ENCODE results near the gene ROR1. TPM values are rescaled to one million over a fixed set of nuclear protein-coding genes. Genes with fewer than 3 reads are reported as not detected.

The ROR1 gene
- total and polyA plus RNA-seq, 8 donors: 1.4 to 37.3 (median 14.6) TPM

GRCh38 chr1:63885899-63886298 lies 112.1 kb downstream of the ROR1 start:
- Histone ChIP-seq H3K9me3 (no peaks in the 10 kb centered on the region), H3K4me3 (no peak overlapping the region), H3K27ac (no peak overlapping the region), H3K36me3 (no peaks in the 10 kb centered on the region), H3K4me1 (peaks cover 4 to 44% (median 7%) of the 10 kb centered on the region in 4 donors), H3K27me3 (no peaks in the 10 kb centered on the region)
- TF ChIP-seq POLR2A (IDR thresholded peaks at IDR 0.05) (no peak), EP300 (IDR thresholded peaks at IDR 0.05) (no peak), POLR2AphosphoS5 (IDR thresholded peaks at IDR 0.05) (no peak), CTCF (IDR thresholded peaks at IDR 0.05) (no peak)
- WGBS, 5 donors: 88 to 97% (median 93%) methylated on average over 10 of the region's 10 CpGs
- DNase-seq: no peak
- intact Hi-C loops (cut with DNase I; ENCODE audit: low total_unique reads): no loop called here

GRCh38 chr1:63886340-63886739 lies 112.5 kb downstream of the ROR1 start:
- Histone ChIP-seq H3K4me1 (peaks cover 4 to 44% (median 7%) of the 10 kb centered on the region in 4 donors), H3K4me3 (no peak overlapping the region), H3K36me3 (no peaks in the 10 kb centered on the region), H3K27ac (no peak overlapping the region), H3K27me3 (no peaks in the 10 kb centered on the region), H3K9me3 (no peaks in the 10 kb centered on the region)
- intact Hi-C loops (cut with DNase I; ENCODE audit: low total_unique reads): no loop called here
- no peak for DNase-seq
- no peak for TF ChIP-seq POLR2A (IDR thresholded peaks at IDR 0.05)
- TF ChIP-seq POLR2AphosphoS5 (IDR thresholded peaks at IDR 0.05): no peak
- no peak for TF ChIP-seq CTCF (IDR thresholded peaks at IDR 0.05)
- 67 to 90% (median 85%) methylated on average over 3 of the region's 3 CpGs for WGBS, 5 donors

GRCh38 chr1:63887809-63888208 lies 114.0 kb downstream of the ROR1 start:
- TF ChIP-seq POLR2A (IDR thresholded peaks at IDR 0.05) (no peak), POLR2AphosphoS5 (IDR thresholded peaks at IDR 0.05) (no peak), CTCF (IDR thresholded peaks at IDR 0.05) (no peak), EP300 (IDR thresholded peaks at IDR 0.05) (no peak)

GRCh38 chr1:63888984-63889383 lies 115.2 kb downstream of the ROR1 start:
- H3K36me3 ChIP-seq: no peaks in the 10 kb centered on the region
- H3K9me3 ChIP-seq: no peaks in the 10 kb centered on the region
- no peaks in the 10 kb centered on the region for H3K27me3 ChIP-seq
- no peak for TF ChIP-seq POLR2A (IDR thresholded peaks at IDR 0.05)
- TF ChIP-seq EP300 (IDR thresholded peaks at IDR 0.05): no peak
- WGBS, 5 donors: 89 to 98% (median 96%) methylated on average over 1 of the region's 1 CpG
- intact Hi-C loops (cut with DNase I; ENCODE audit: low total_unique reads): no loop called here
- DNase-seq: no peak
- no peak overlapping the region for H3K4me3 ChIP-seq
- H3K4me1 ChIP-seq: peaks cover 7 to 37% (median 17%) of the 10 kb centered on the region in 4 donors
- no peak overlapping the region for H3K27ac ChIP-seq

More at GRCh38 chr1:63887809-63888208, 114.0 kb downstream of the ROR1 start:
- H3K4me3 ChIP-seq: no peak overlapping the region
- H3K36me3 ChIP-seq: no peaks in the 10 kb centered on the region
- no peaks in the 10 kb centered on the region for H3K9me3 ChIP-seq
- 91 to 99% (median 96%) methylated on average over 2 of the region's 2 CpGs for WGBS, 5 donors
- H3K27ac ChIP-seq: no peak overlapping the region
- peaks cover 9 to 36% (median 12%) of the 10 kb centered on the region in 4 donors for H3K4me1 ChIP-seq
- no peak for DNase-seq
- intact Hi-C loops (cut with DNase I; ENCODE audit: low total_unique reads): no loop called here
- H3K27me3 ChIP-seq: no peaks in the 10 kb centered on the region

GRCh38 chr1:63890468-63890867 lies 116.7 kb downstream of the ROR1 start:
- no peak overlapping the region for H3K4me3 ChIP-seq
- H3K9me3 ChIP-seq: no peaks in the 10 kb centered on the region
- H3K36me3 ChIP-seq: no peaks in the 10 kb centered on the region
- TF ChIP-seq POLR2AphosphoS5 (IDR thresholded peaks at IDR 0.05) (no peak), POLR2A (IDR thresholded peaks at IDR 0.05) (no peak), EP300 (IDR thresholded peaks at IDR 0.05) (no peak), CTCF (IDR thresholded peaks at IDR 0.05) (no peak)
- DNase-seq: no peak
- intact Hi-C loops (cut with DNase I; ENCODE audit: low total_unique reads): no loop called here
- peaks cover 4 to 30% (median 16%) of the 10 kb centered on the region in 4 donors for H3K4me1 ChIP-seq
- H3K27me3 ChIP-seq: no peaks in the 10 kb centered on the region
- no peak overlapping the region for H3K27ac ChIP-seq
